ENCODE results near the gene TMEM138.

The TMEM138 gene

DNA sequence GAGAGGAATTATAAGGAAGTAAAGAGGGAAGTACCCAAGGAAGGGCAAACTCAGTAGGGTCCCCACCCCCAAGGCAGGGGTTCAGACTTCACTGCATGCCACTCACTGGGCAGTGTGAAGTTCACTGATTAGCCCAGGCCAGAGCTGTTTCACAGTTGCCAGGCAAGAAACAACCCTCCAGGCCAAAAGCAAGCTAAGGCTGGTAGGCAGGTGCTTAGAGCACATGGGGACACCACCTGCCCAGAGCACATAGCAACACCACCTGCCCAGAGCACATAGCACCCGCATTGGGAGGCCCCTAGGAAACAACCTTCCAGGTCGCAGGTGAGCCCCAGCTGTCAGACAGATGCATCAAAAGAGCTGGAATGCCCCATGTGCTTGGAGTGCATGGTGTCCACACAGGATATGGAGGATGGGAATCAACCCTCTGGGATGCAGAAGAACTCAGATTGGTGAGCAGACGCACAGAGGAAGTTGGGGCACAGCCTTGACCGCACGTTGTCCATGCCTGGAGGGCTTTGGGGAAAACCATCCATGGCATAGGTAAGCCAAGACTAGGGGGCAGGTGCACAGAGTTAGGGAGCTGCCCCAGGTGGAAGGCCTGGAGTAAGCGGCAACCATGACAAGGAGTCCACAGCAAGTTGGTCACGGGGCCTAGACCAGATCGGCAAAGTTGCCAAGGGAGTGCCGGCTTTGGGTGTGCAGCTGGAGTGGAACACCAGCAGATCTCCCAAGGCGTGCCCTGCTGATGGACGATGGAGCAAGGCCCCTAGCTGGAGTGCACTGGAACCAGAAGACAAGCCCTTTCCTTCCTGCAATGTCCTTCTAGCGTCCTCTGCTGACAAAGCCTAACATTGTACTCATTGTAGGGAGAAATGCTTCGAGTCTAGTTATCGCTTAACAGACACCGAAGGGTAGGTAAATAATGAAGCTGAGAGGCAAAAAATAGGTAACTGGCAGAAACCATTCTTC is 22.4 kb downstream of the TMEM138 start:
- Histone ChIP-seq H3K36me3 (replicated peaks; ENCODE audit: insufficient read depth, low read length) (no peaks in the 10 kb centered on the region), H3K9me2 (replicated peaks; ENCODE audit: insufficient read depth, low read length) (no peaks in the 10 kb centered on the region), H3K4me3 (ENCODE audit: low read length) (no peak overlapping the region), H4K20me1 (ENCODE audit: insufficient read depth, low read length) (no peaks in the 10 kb centered on the region), H3F3A (ENCODE audit: insufficient read depth, low read length) (no peaks in the 10 kb centered on the region), H3K9ac (ENCODE audit: low read length) (no peak overlapping the region), H3K27ac (ENCODE audit: low read length) (no peak overlapping the region), H3K79me2 (ENCODE audit: low read length) (no peaks in the 10 kb centered on the region), H3K27me3 (replicated peaks; ENCODE audit: insufficient read depth, low read length) (no peaks in the 10 kb centered on the region), H3K4me2 (ENCODE audit: low read depth, low read length) (no peak overlapping the region), H3K9me3 (replicated peaks; ENCODE audit: insufficient read depth, low read length) (no peaks in the 10 kb centered on the region), H2AFZ (ENCODE audit: low read length) (no peak overlapping the region), H3K4me1 (ENCODE audit: low read length) (no peaks in the 10 kb centered on the region)
- no peak for DNase-seq
- no peak for TF ChIP-seq EZH2phosphoT487 (IDR thresholded peaks at IDR 0.05; ENCODE audit: low read length)
- no peak for TF ChIP-seq EZH2 (optimal IDR thresholded peaks at IDR 0.05; ENCODE audit: low read depth, low read length)
- TF ChIP-seq CTCF (IDR thresholded peaks at IDR 0.05; ENCODE audit: low read length): 0 out of 2 replicates have a peak, but pooled peaks have one; percentile 3

GRCh38 chr11:61390161-61390560 is 28.0 kb downstream of the TMEM138 start:
- Histone ChIP-seq H3K9me3 (replicated peaks; ENCODE audit: insufficient read depth, low read length) (no peaks in the 10 kb centered on the region), H4K20me1 (ENCODE audit: insufficient read depth, low read length) (no peaks in the 10 kb centered on the region), H3K4me2 (ENCODE audit: low read depth, low read length) (no peak overlapping the region), H3K4me1 (ENCODE audit: low read length) (peaks cover 4% of the 10 kb centered on the region; the same call in 1 of the 2 replicates), H3K36me3 (replicated peaks; ENCODE audit: insufficient read depth, low read length) (no peaks in the 10 kb centered on the region), H3F3A (ENCODE audit: insufficient read depth, low read length) (peaks cover 9% of the 10 kb centered on the region; the same call in 1 of the 2 replicates), H3K9ac (ENCODE audit: low read length) (no peak overlapping the region), H2AFZ (ENCODE audit: low read length) (no peak overlapping the region), H3K4me3 (ENCODE audit: low read length) (no peak overlapping the region), H3K9me2 (replicated peaks; ENCODE audit: insufficient read depth, low read length) (no peaks in the 10 kb centered on the region), H3K27me3 (replicated peaks; ENCODE audit: insufficient read depth, low read length) (no peaks in the 10 kb centered on the region), H3K79me2 (ENCODE audit: low read length) (0 out of 2 replicates have a peak, but pooled peaks cover 6% of the 10 kb centered on the region), H3K27ac (ENCODE audit: low read length) (no peak overlapping the region)
- TF ChIP-seq CTCF (IDR thresholded peaks at IDR 0.05; ENCODE audit: low read length) (no peak), EZH2 (optimal IDR thresholded peaks at IDR 0.05; ENCODE audit: low read depth, low read length) (no peak), EZH2phosphoT487 (IDR thresholded peaks at IDR 0.05; ENCODE audit: low read length) (no peak)
- DNase-seq: no peak

- Histone ChIP-seq H3K4me1 (ENCODE audit: low read length) (peaks cover 4% of the 10 kb centered on the region; the same call in 1 of the 2 replicates), H3K9me2 (replicated peaks; ENCODE audit: insufficient read depth, low read length) (no peaks in the 10 kb centered on the region), H3F3A (ENCODE audit: insufficient read depth, low read length) (peaks cover 9% of the 10 kb centered on the region; the same call in 1 of the 2 replicates), H3K27ac (ENCODE audit: low read length) (no peak overlapping the region; the same call in 1 of the 2 replicates), H2AFZ (ENCODE audit: low read length) (peak overlapping the region; percentile 95), H3K9me3 (replicated peaks; ENCODE audit: insufficient read depth, low read length) (no peaks in the 10 kb centered on the region), H3K36me3 (replicated peaks; ENCODE audit: insufficient read depth, low read length) (no peaks in the 10 kb centered on the region), H3K4me3 (ENCODE audit: low read length) (peak overlapping the region; percentile 74), H3K27me3 (replicated peaks; ENCODE audit: insufficient read depth, low read length) (no peaks in the 10 kb centered on the region), H3K79me2 (ENCODE audit: low read length) (0 out of 2 replicates have a peak, but pooled peaks cover 7% of the 10 kb centered on the region), H3K9ac (ENCODE audit: low read length) (peak overlapping the region; percentile 64), H4K20me1 (ENCODE audit: insufficient read depth, low read length) (no peaks in the 10 kb centered on the region), H3K4me2 (ENCODE audit: low read depth, low read length) (peak overlapping the region; percentile 73)
- DNase-seq: peak; percentile 34
- no peak for TF ChIP-seq EZH2 (optimal IDR thresholded peaks at IDR 0.05; ENCODE audit: low read depth, low read length)
- TF ChIP-seq EZH2phosphoT487 (IDR thresholded peaks at IDR 0.05; ENCODE audit: low read length): no peak
- peak; percentile 33; the same call in 1 of the 2 replicates for TF ChIP-seq CTCF (IDR thresholded peaks at IDR 0.05; ENCODE audit: low read length)
Measured at GRCh38 chr11:61392981-61393595, 30.9 kb downstream of the TMEM138 start.
